Activated gamma-delta T cell treated with Interleukin-2 at 50 U/mL for 16 hours (primary cell): ENCODE results near the gene FOSL2.

Experiments used
- DNase-seq: peaks from one replicate; pipeline ENCODE4 v3.0.0-alpha.2; 2020

Gene FOSL2

GRCh38 chr2:28397043-28397381 lies 4.4 kb downstream of the FOSL2 start:
- DNase-seq: no peak

GRCh38 chr2:28398101-28398834 lies 5.6 kb downstream of the FOSL2 start:
- no peak for DNase-seq

GRCh38 chr2:28399289-28399688 lies 6.6 kb downstream of the FOSL2 start:
- no peak for DNase-seq

GRCh38 chr2:28399956-28400355 lies 7.3 kb downstream of the FOSL2 start:
- DNase-seq: no peak

GRCh38 chr2:28400419-28400818 lies 7.8 kb downstream of the FOSL2 start:
- DNase-seq: no peak

- no peak for DNase-seq
Observed at GRCh38 chr2:28400921-28401320, 8.3 kb downstream of the FOSL2 start.

GRCh38 chr2:28401411-28401810 lies 8.8 kb downstream of the FOSL2 start:
- DNase-seq: no peak

GRCh38 chr2:28401948-28402550 lies 9.4 kb downstream of the FOSL2 start:
- DNase-seq: no peak

GRCh38 chr2:28403370-28403956 lies 10.8 kb downstream of the FOSL2 start:
- DNase-seq: peak; percentile 30

GRCh38 chr2:28404086-28404485 lies 11.4 kb downstream of the FOSL2 start:
- DNase-seq: no peak

- DNase-seq: no peak
Observed at GRCh38 chr2:28405537-28405936, 12.9 kb downstream of the FOSL2 start.

- DNase-seq: peak; percentile 75
Observed at GRCh38 chr2:28406276-28407096, 13.8 kb downstream of the FOSL2 start.

GRCh38 chr2:28407131-28407975 lies 14.7 kb downstream of the FOSL2 start:
- DNase-seq: no peak

GRCh38 chr2:28407976-28408690 lies 15.5 kb downstream of the FOSL2 start:
- no peak for DNase-seq

- peak; percentile 77 for DNase-seq
Observed at GRCh38 chr2:28408764-28409599, 16.3 kb downstream of the FOSL2 start.

- no peak for DNase-seq
Observed at GRCh38 chr2:28411166-28411755, 18.6 kb downstream of the FOSL2 start.

- DNase-seq: no peak
Observed at GRCh38 chr2:28411956-28412609, 19.4 kb downstream of the FOSL2 start.

GRCh38 chr2:28412625-28413151 lies 20.0 kb downstream of the FOSL2 start:
- DNase-seq: no peak

- no peak for DNase-seq
Observed at GRCh38 chr2:28413152-28413898, 20.7 kb downstream of the FOSL2 start.
